K562 (cell line): ENCODE measurements around the gene ATP8B4. TPM values are rescaled to one million over a fixed set of nuclear protein-coding genes. Genes with fewer than 3 reads are reported as not detected.

Experiments
- ATAC-seq: fragments of 200-7000 bp; cut with Tn5 transposase; 3 replicates; pipeline ENCODE4 v1.9.1; 2020; ENCODE audit warnings: moderate library complexity
- BruUV-seq: library from RNA; stranded (reverse); fragments of 400-500 nt; replicated peaks from 2 replicates; lab custom pipeline; 2021; lab: Mats Ljungman, UMichigan
- CTCF ChIA-PET: fragments of 300-600 bp; formaldehyde crosslinking; extraction: SDS; loops from one replicate; lab custom pipeline; 2021; ENCODE audit warnings: low intra/inter-chr PET ratio; lab: Yijun Ruan, JAX
- POLR2A ChIA-PET: fragments of 300-600, 350-650 bp; sonication (Branson Sonifier 250); formaldehyde crosslinking; extraction: SDS; loops from one replicate; lab custom pipeline; 2021; ENCODE audit warnings: antibody characterized with exemption, inconsistent platforms; lab: Yijun Ruan, JAX
- DNase-seq, 4 experiments: peaks; one replicate each; pipeline versions ENCODE4 v3.0.0 to v3.0.0-alpha.2; 2011 to 2018; ENCODE audit warnings: low spot score in 3 of 4, mixed read lengths in 3 of 4; ENCODE audit errors: extremely low read depth in 1 of 4
- FAIRE-seq: peaks from 2 replicates; lab custom pipeline; 2011; peaks lifted over from hg19 to GRCh38; lab: Jason Lieb, UNC
- H2AFZ ChIP-seq: 2 replicates; pipeline ENCODE4 v1.6.0; 2011; ENCODE audit warnings: low read depth, low read length, control low read depth, inconsistent platforms
- H3K27ac ChIP-seq: fragments of 200-600 bp; 3 replicates; pipeline ENCODE4 v1.8.0; 2011; ENCODE audit warnings: low read depth, mild to moderate bottlenecking, control low read depth, inconsistent platforms, low read length, moderate library complexity, mixed read lengths; ENCODE audit errors: extremely low read depth
- H3K27me3 ChIP-seq, 2 experiments: fragments of 300-600 bp in 1 of 2; 2 replicates in 1 of 2; 3 replicates in 1 of 2; pipeline versions ENCODE4 v1.6.0 to v1.8.0; 2011; ENCODE audit warnings: inconsistent platforms in 2 of 2, low read length in 2 of 2, mild to moderate bottlenecking in 1 of 2, mixed read lengths in 1 of 2, moderate library complexity in 1 of 2; ENCODE audit not compliant: control insufficient read depth in 2 of 2, insufficient read depth in 2 of 2
- H3K36me3 ChIP-seq: fragments of 300-600 bp; 3 replicates; pipeline ENCODE4 v1.8.0; 2011; ENCODE audit warnings: mild to moderate bottlenecking, low read length, inconsistent platforms; ENCODE audit not compliant: control insufficient read depth, insufficient read depth
- H3K4me1 ChIP-seq, 2 experiments: fragments of 200-600 bp in 1 of 2; replicated peaks in 1 of 2; 2 replicates in 1 of 2; 3 replicates in 1 of 2; pipeline versions ENCODE4 v1.5.1 to v1.8.0; 2011; ENCODE audit warnings: inconsistent platforms in 2 of 2, low read length in 2 of 2, mild to moderate bottlenecking in 1 of 2, mixed read lengths in 1 of 2, moderate library complexity in 1 of 2; ENCODE audit not compliant: control insufficient read depth in 2 of 2, insufficient read depth in 2 of 2
- H3K4me2 ChIP-seq: 2 replicates; pipeline ENCODE4 v1.6.1; 2011; ENCODE audit warnings: low read length, control low read depth, inconsistent platforms, mixed read lengths; ENCODE audit not compliant: insufficient read depth
- H3K4me3 ChIP-seq: fragments of 200-600 bp; sonication (generic), shearing (Covaris generic); 2 replicates; pipeline ENCODE4 v1.5.1; 2016; ENCODE audit warnings: control low read depth, inconsistent platforms
- H3K79me2 ChIP-seq: fragments of 200-600 bp; 3 replicates; pipeline ENCODE4 v1.8.0; 2011; ENCODE audit warnings: low read length, inconsistent platforms; ENCODE audit not compliant: control insufficient read depth, insufficient read depth
- H3K9ac ChIP-seq, 2 experiments: 2 replicates each; pipeline versions ENCODE4 v1.6.0 to v1.6.1; 2011; ENCODE audit warnings: low read depth in 2 of 2, low read length in 2 of 2, control low read depth in 1 of 2, inconsistent platforms in 1 of 2, mild to moderate bottlenecking in 1 of 2, mixed read lengths in 1 of 2; ENCODE audit not compliant: insufficient read depth in 1 of 2
- H3K9me1 ChIP-seq: one replicate; pipeline ENCODE4 v1.6.0; 2011; ENCODE audit warnings: inconsistent platforms, mild to moderate bottlenecking, low read length, moderate library complexity; ENCODE audit not compliant: control insufficient read depth, insufficient read depth
- H3K9me3 ChIP-seq: replicated peaks from 2 replicates; pipeline ENCODE4 v1.5.1; 2011; ENCODE audit warnings: low read depth, low read length, inconsistent platforms; ENCODE audit not compliant: control insufficient read depth, insufficient read depth
- H4K20me1 ChIP-seq: replicated peaks from 2 replicates; pipeline ENCODE4 v1.6.1; 2011; ENCODE audit warnings: low read length, inconsistent platforms, mixed read lengths; ENCODE audit not compliant: control insufficient read depth, insufficient read depth
- BCLAF1 ChIP-seq, 2 experiments: fragments of 450-650 bp in 1 of 2; IDR thresholded peaks; 2 replicates each; pipeline ENCODE4 v1.6.1; 2011 to 2017; ENCODE audit warnings: low read depth in 2 of 2, antibody characterized with exemption in 1 of 2, borderline replicate concordance in 1 of 2, low read length in 1 of 2, mild to moderate bottlenecking in 1 of 2, mixed read lengths in 1 of 2; ENCODE audit not compliant: control insufficient read depth in 1 of 2
- CREBBP ChIP-seq: IDR thresholded peaks from one replicate; pipeline ENCODE4 v1.6.1; 2012; ENCODE audit warnings: low read depth, mild to moderate bottlenecking, control low read depth, inconsistent platforms, low read length
- RAD51 ChIP-seq: fragments of 450-650 bp; IDR thresholded peaks from 2 replicates; pipeline ENCODE4 v1.7.1; 2016; ENCODE audit warnings: low read depth, mild to moderate bottlenecking, borderline replicate concordance
- RBM39 ChIP-seq: fragments of 200-400 bp; formaldehyde crosslinking; optimal IDR thresholded peaks from 2 replicates; pipeline ENCODE3; 2018; ENCODE audit warnings: low read depth, low read length
- ZNF766 ChIP-seq: fragments of 200-800 bp; sonication (Bioruptor generic); conservative IDR thresholded peaks from 2 replicates; pipeline ENCODE4 v1.6.1; 2016; ENCODE audit warnings: missing genetic modification characterization, missing compliant biosample characterization
- WGBS: fragments of 100-300 bp; shearing (Covaris generic); methylation state at CpG from one replicate; pipeline ENCODE4 v1.1.6; 2016; ENCODE audit warnings: low coverage, mixed read lengths; ENCODE audit not compliant: insufficient coverage; ENCODE audit errors: missing lambda C conversion rate; 5-methylcytosine and 5-hydroxymethylcytosine counted together
- in situ Hi-C: fragments of 300-500 bp; cut with MboI; formaldehyde crosslinking; loops from 4 replicates; pipeline ENCODE4 v1.15.0; 2018; ENCODE audit warnings: inconsistent platforms, mixed read lengths
- intact Hi-C: fragments of 100-400 bp; cut with micrococcal nuclease; formaldehyde crosslinking; loops from 2 replicates; pipeline ENCODE4 v1.14.2; 2022
- polyA plus RNA-seq, 8 experiments: library from polyadenylated mRNA; depleted of rRNA in 4 of 8; stranded (reverse) in 5 of 8; unstranded in 3 of 8; fragments of >200 nt; fragmentation: Nextera tagmentation in 2 of 8; fragmentation: Illumina TruSeq in 1 of 8; extraction: Ambion mirVana in 2 of 8; extraction: Trizol in 1 of 8; gene quantifications; 2 replicates each; pipeline versions ENCODE4 v1.2.1 to v1.2.3, GENCODE V29; 2011 to 2014; ENCODE audit warnings: inconsistent platforms in 1 of 8, missing spikeins in 1 of 8
- total RNA-seq, 7 experiments: library from RNA; depleted of rRNA in 6 of 7; stranded (reverse); fragments of >200 nt in 6 of 7; fragmentation: Illumina TruSeq in 2 of 7; extraction: Trizol in 2 of 7; gene quantifications; 2 replicates each; pipeline versions ENCODE4 v1.2.1 to v1.2.3, GENCODE V29; 2011 to 2021; ENCODE audit warnings: low replicate concordance in 1 of 7

Gene ATP8B4
- total and polyA plus RNA-seq, 9 of the 15 experiments (the other 6 are each of a cell fraction or from before 2014, with no cell fraction given): 0.14 to 2.5 (median 0.44) TPM

- ATAC-seq (no peak), DNase-seq (no peak), FAIRE-seq (no peak)
- no peaks in the 10 kb centered on the region for H3K36me3 ChIP-seq
- no peak overlapping the region for H3K9ac ChIP-seq
- no peaks in the 10 kb centered on the region for H3K27me3 ChIP-seq
- no peaks in the 10 kb centered on the region for H3K4me1 ChIP-seq
- H3K4me2 ChIP-seq: no peak overlapping the region
- POLR2A ChIA-PET: interaction anchor here (0.6 kb wide), 1 partner anchor 215 kb away, joined by 3 read pairs; no protein-coding TSS in a partner anchor
- no peak overlapping the region for H3K4me3 ChIP-seq
- no peaks in the 10 kb centered on the region for H3K79me2 ChIP-seq
- H3K9me3 ChIP-seq: no peaks in the 10 kb centered on the region
- H3K27ac ChIP-seq: no peak overlapping the region
- WGBS: 5% methylated on average over 3 of the region's 3 CpGs
- no peaks in the 10 kb centered on the region for H3K9me1 ChIP-seq
- intact Hi-C loops (no loop called here), in situ Hi-C loops (no loop called here)
- BruUV-seq: no TSS peak
- H4K20me1 ChIP-seq: no peaks in the 10 kb centered on the region
- CTCF ChIA-PET: no interaction called here
- H2AFZ ChIP-seq: no peak overlapping the region
- TF ChIP-seq RBM39 (no peak), RAD51 (no peak), BCLAF1 (IDR thresholded peaks at IDR 0.05; ENCODE audit: borderline replicate concordance in 1 of 2, control insufficient read depth in 1 of 2, low read depth in 2 of 2, low read length in 1 of 2) (no peak), CREBBP (no peak), ZNF766 (no peak)
Observed at GRCh38 chr15:49815950-49816349, 303.1 kb downstream of the ATP8B4 start.
